OCI-M2 (cell line): Measurements from ENCODE around the gene FBXL7.

ENCODE experiments used
- DNase-seq: peaks from one replicate; lab custom pipeline; 2025; ENCODE audit not compliant: unreplicated experiment; lab: John Stamatoyannopoulos, UW

FBXL7 gene

DNA sequence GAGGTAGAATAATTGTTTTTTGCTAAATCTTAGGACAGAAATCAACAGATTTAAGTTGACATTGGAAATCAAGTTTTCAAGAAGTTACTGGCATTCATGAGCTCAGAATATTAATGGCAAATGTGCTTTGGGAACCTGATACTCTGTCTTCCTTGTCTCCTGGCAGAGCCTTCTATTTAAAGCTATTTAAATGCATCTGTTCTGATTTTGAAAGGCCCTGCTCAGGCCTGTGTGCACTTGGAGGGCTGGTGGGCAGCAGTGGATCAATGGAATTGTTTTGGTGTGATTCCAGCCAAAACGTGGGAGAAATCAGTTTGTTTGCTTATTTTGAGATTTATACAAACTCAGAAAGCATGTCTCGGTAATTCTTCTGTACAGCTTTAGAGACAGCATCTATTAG, 38.5 kb downstream of the FBXL7 start:
- DNase-seq = no peak

DNA sequence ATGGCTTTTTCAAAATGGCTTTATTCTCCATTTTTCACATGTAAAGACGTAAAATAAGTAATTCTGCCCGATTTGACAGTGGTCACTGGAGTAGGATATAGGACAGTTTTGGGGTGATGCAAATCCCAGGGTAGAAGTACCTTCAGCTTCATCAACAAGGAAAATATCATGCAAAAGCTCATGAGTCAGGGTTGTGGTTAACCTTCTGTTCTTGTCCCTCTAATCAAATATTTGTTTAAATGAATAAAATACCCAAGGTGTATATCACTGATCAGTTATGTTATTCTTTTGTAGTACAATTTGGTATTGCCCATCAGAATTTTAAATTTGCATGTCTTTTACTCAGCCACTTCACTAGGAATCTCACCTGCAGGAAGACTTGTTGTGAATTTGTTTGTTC, 40.0 kb downstream of the FBXL7 start:
- DNase-seq = no peak

DNA sequence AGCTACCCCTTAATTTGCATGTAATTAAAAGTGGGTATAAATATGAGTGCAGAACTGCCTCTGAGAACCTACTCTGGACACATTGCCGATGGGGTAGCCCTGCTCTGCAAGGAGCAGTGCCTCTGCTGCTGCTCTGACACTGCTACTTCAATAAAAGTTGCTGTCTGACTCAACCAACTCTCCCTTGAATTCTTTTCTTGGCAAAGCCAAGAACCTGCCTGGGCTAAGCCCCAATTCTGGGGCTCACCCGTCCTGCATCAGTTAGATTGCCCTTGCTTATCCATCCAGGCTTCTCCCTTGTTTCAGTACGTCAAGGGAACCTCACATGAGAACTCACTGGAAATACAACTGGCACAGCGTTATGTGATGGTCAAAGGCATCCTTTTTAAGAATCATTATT, 44.1 kb downstream of the FBXL7 start:
- no peak for DNase-seq

DNA sequence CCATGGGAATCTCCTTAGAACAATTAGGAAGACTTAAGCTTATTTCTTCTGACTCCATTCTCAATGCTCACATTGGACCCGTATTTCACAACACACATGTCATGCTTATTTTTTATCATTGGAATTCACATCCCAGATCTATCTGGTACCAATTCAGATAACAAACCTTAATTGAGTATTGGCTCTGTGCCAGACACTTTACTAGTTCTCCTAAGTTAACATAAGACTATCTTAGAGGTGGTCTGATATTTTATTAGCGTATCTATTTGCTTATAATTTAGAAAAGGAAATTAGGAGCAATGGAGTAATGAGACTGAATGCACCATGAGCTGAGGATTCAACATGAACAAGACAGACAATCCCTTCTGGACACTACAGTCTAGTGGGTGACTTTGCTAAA, 45.1 kb downstream of the FBXL7 start:
- DNase-seq = no peak

DNA sequence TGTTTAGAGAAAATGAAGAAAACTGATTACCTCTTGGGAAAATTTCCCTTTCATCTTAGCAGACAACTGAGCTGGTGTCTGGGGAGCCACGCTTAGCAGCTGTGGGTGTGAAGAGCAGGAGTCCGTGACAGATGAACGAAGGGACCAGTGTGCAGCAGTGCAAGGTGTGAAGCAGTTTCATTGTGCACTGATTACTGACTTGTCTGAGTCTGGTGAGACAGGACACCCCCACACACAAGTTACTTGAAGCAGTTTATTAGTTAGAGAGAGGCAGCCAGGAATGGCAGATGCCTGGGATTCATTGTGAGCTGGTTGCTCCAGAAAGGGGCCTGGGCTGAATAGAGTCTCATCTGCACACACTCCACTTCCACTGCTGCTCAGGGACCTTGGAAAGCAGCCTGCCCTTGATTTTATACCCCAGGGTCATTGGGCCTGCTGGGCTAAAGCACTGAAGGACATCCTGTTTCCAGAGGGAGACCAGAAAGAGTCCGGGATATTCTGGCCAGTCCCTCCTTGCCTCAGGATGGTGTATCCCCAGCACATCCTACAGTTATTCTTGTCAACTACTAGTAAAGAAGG, 47.4 kb downstream of the FBXL7 start:
- no peak for DNase-seq

DNA sequence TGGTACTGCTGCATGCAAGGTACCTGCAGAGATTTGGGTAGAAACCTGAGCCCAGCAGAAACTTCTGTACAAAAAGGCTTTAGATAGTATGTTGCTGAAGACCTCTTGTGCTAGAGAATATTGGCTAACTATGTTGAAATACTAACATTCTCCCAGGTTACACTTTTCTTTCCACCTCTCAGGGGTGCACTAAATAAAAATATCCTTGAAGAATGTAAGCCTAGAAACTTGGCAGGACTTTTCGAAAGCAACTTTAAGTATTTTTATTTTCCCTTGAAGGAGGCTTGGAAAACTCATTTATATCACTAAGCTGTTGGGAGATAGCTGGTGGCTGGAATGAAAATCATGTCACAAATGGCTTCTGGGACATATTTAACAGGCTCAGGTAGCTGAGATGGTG, 50.0 kb downstream of the FBXL7 start:
- DNase-seq = no peak

DNA sequence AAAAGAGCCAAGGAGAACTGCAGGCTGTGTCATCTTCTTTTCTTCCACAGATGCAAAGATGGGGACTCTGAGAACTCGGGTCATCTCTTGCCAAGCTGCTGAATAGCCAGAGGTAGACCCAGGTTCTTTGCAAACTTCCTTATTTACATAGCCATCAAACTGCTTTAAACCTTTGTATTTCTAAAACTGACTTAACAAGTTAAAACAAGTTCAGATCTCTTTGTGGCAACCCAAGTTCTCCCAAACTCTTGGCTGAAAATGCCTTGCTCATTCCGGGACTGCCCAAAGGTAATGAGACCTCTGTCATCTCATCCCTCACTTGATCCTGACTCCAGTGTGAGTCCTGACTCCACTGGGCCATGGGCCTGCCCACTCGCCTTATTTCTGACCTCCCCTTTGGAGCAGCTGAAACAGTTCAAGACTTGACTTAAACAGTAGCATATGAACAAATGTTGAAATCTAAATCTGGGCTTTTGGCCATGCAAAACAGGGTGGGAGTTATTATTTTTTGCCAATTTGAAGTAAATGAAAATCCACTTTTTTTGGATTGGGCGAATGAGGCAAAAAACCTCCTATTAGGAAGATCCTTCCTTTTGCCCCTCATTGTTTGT, 50.6 kb downstream of the FBXL7 start:
- no peak for DNase-seq

DNA sequence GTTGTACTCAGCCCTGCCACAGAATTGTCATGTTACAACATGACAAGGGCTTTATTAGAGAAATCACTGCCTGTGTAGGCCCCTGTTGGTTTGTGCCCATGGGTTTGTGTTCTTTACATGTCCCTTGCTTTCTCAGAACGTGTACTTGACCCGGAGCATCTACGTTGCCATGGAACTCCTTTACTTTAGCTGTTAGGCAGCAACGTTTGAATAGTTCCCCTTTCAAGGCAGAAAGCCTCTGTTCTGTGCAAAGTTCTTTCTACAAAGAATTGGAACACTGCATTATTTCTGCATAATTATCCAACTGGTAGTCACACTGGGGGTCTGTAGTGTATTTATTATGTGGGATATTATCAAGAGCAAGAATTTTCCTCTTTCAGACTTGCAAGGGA, 51.1 kb downstream of the FBXL7 start:
- DNase-seq = no peak

DNA sequence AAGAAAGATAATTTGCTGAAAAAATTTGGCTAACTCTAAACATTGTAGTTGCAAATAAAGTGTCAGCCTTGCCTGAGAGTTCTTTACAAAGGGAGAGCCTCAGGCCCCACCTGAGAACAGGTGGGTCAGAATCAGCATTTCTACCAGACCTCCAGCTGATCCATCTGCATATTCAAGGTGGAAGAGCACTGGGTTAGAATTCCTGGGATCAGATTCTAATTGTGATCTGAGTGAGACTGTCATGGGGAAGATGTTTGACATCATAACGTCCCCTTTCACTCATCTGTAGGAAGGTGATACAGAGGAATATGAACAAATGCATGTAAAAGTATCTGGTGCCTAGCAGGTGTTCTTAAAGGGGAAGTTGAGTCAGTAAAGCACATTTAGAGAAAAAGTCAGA, 54.6 kb downstream of the FBXL7 start:
- DNase-seq = no peak

DNA sequence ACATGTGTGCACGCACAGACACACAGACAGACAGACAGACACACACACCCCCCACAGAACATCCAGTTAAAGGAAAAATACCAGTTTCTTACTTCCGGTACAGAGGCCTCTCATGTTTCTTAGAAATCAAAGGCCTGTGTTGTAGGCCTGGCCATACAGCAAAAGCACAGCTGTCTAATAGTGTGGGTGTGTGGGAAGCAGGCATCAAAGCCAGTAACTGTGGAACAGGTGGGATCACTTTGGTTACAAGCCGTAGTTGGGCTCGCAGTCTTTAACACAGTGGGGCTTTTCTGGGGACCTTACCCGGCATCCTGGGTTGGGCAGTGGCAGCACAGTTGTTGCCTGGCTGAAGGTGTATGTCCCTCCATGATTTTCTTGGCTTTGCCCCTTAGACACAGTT, 55.2 kb downstream of the FBXL7 start:
- no peak for DNase-seq

DNA sequence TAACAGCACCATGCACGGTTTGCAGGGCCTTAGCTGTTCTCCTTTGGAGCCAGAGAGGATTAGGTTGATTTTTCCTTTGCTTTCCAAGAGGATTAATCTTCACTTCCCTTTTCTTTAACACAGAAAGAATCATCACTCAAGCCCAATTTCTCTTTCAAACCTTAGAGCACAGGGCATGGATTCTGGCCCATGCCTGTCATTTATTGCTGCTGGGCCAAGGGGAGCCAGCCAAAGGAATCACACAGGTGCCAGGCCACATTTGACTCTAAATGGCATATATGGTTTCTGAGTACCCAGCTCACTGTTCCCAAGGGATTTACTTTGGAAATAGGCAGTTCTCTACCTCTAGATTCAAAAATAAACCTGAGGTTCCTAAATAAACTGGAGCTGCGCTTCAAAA, 58.3 kb downstream of the FBXL7 start:
- no peak for DNase-seq

DNA sequence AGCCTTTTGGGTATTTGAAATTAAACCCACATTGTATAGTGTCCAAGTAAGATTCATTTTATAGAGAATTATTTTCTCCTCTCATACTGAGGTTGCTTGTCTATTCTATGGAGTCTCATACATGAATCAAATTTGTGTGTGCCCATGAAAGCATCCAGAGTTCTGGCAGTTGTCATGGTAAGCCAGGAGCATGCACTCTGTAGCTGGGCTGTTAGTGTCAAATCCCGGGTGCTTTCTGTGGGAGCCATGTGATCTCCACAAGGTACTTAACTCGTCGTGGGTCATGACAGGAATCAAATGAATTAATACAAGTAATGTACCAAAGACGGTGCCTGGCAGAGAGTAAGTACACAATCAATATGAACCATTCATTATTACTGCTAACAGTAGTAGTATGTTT, 58.7 kb downstream of the FBXL7 start:
- no peak for DNase-seq

DNA sequence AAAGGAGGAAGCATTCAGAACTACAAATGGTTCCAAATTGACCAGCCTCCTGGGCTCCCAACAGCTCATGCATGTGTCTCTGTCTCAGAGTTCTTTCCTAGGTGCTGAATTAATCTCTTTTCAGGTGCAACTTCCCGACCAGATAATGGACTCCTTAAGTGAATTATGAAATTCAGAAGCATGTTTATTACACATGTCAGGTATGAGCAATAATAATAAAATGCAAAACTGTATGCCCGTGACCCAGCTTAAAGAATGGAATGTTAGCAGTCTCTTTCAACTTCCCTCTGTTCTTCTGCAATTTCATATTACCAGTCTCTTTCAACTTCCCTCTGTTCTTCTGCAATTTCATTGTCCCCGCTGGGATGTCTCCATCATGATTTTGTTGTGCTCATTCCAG, 60.4 kb downstream of the FBXL7 start:
- no peak for DNase-seq

DNA sequence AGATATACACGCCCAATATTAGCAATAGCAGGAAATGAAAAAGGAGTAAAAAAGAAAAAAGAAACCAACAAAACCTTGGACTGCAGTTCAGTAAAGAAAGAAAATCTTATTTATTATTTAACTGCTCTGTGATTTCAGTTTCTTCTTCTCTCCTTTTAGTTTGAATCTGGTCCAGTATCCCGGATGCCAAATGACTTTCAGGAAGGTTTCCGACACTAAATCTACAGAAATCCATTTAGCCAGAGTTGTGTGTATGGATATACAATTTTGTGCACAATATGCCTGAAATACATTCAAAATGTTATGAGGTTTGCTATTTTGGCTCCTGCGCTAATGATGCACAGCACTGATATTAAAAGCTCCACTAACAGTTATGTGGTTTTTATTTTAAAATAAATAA, 64.5 kb downstream of the FBXL7 start:
- DNase-seq = no peak

DNA sequence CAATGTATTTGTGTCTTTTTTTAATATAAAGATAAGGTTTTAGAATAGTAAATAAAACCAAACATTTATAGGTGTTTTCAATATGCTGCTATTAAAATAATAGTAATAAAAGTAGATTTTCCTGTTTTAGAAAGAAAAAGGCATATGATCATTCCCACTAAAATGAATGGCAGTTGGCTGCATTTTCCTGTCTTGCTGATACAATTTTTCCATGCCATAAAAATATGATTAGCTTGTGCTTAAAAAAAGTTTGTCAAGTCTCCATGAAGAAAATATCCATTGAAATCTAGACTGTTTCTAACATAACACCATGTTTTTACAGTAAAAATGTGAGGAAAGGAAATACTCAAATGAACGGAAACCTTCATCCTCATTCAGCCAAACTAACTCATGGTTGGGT, 65.0 kb downstream of the FBXL7 start:
- DNase-seq = no peak

DNA sequence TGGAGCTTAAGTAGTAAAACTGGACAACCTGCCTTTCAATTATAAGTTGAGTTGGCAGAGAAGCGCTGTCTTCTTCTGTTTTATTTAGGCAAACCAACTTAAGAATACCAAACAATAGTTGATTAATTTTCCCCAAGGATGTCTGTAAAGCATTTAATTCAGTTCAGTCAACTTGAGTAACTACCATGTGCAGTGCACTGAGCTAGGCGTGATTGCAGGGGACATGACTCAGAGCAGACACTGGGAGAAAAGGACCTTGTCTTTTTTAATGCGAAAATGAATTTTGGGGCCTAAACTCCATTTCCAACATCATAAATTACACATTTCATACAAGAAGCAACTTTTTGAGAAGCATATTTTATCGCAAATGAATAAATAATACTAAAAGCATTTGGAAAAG, 66.3 kb downstream of the FBXL7 start:
- DNase-seq = no peak

DNA sequence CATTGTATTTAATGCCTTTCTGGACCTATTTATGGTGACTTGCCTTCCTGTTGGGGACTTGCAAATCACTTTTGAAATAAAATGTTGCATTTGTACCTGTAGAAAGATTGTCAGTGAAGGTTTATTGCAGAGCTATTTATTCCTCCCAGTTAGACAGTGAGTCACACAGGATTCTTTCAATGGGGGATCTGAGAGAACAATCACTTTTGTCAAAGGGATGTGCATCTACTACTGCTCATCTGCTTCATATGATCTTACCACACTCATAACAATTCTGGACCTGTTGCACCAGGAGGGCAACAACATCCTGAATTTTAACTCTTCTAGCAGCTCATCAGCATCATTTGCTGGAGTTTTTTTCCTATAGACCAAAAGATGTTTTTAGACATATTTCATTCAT, 66.8 kb downstream of the FBXL7 start:
- DNase-seq = no peak

DNA sequence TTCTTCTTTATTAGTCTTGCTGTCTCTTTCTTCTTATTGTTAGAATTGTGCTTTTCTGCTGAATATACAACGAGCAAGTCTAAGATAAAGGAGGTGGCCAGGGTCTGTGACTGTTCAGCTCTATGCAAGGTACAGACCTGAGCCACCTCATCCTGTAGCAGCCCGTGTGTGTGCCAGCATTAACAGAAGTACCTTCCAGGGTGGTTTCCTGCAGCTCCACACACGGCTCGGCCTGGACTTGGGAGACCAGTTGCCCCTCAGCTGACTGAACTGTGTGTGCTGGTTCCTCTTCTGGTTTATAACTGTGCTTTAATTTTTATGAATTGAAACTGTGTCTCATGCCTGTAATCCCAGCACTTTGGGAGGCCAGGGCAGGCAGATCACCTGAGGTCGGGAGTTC, 70.5 kb downstream of the FBXL7 start:
- DNase-seq = no peak

DNA sequence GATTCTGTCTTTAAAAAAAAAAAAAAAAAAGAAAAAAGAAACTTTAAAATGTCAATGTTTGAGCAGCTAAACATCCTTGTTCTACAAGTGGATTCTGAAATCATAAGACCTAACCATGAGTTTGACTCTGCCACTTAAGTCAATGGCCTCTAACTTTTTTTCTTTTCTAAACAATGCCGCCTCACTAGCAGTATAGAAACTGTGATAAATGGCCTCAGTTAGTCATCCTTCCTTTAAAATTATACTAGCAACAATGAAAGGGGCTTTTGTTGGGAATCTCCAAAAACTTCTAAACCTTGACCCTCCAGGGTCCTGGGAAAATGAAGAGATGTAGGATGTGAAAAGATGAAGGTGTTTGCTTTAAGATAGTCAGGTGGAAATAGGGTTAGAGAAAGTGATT, 71.1 kb downstream of the FBXL7 start:
- DNase-seq = no peak

DNA sequence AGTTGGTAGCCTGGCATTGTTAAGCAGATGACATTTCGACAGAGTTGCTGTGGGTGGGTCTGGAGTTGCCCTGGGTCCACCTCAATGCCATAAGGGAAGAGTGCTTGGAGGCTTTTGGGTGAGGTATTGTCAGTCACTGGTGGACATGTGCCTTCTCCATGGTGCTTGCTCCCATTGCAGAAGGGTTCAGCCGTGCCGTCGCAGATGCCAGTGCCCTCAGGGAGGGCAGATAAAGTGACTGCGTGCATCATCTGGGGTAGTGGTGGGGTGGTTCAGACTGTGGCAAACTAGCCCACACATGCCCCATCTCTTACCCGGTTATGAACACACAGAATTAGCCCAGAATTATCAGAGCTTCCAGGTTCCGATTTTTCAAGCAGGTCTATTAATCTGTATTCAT, 71.6 kb downstream of the FBXL7 start:
- DNase-seq = no peak

DNA sequence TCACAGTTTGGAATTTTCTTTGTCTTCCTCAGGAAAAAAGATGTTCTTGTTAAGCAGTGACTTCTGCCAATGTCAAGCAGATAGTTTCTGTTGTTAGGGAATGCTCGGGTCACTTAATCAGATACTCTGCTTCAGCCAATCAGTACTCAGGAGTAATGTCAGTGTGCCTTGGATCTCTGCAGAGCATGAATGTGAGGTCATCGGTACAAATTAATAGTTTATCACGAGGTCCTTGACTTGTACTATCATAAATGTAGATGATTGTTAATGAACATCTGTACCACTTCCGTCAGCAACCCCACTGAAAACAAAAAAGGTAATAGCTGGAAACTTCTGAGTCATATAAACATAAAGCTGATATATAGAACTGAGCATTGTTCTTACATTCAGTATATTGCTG, 73.6 kb downstream of the FBXL7 start:
- DNase-seq = no peak

DNA sequence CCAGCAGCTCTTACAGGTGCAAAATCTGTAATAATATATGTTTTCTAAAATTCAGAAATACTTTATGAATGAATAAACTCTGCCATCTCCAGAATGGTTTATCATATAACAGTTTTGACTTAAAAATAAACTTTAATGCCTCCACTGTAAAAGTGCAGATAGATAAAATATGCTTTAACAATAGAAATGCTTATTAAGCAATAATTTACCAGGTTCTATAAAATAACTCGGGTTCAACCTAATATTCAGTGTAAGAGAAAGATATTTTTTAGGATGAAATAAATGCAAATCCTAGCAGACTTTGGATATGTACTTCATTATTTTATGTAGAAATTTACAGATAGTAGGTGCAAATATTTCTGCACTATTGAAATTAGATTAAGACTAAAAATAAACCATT, 74.1 kb downstream of the FBXL7 start:
- DNase-seq = no peak

DNA sequence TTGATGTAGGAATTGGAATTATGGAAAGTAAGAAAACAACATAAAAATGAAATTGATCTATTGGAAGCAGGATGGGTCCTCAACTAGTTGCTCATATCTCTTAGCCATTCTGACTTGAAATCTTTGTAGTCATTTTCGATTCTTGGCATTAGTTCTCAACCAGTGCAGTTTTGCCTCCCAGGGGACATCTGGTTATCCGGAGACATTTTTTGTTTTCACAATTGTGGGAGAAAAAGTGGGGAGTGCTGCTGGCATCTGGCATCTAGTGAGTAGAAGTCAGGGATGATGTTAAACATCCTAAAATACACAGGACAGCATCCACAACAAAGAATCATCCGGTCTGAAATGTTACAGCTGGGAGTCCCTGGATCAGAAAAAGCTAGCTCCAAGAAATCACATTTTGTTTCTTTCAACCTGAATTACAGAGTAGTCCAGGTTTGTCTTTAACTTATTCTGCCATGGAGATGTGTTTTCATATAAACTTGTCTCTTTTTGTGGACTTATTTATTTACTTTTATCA, 74.9 kb downstream of the FBXL7 start:
- no peak for DNase-seq
